ENCODE results near the gene GNG7.

GNG7 gene

DNA sequence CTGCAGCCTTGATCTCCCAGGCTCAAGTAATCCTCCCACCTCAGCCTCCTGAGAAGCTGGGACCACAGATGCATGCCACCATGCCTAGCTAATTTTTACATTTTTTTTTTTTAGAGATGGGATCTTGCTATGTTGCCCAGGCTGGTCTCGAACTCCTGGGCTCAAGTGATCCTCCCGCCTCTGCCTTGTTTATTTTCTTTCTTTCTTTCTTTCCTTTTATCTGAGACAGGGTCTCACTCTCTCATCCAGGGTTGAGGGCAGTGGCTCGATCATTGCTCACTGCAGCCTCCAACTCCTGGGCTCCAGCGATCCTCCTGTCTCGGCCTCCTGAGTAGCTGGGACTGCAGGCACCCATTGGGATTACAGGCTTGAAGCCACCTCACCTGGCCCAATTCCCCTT is 3.8 kb upstream of the GNG7 start:
- Histone ChIP-seq H3K9me3 (ENCODE audit: low read depth, low read length) (no peaks in the 10 kb centered on the region), H3K4me3 (no peak overlapping the region), H3K36me3 (ENCODE audit: insufficient read depth, low read length) (no peaks in the 10 kb centered on the region), H3K9ac (ENCODE audit: insufficient read length) (no peak overlapping the region), H3K27ac (no peak overlapping the region)
- no peak for TF ChIP-seq FOXP2 (optimal IDR thresholded peaks at IDR 0.05; ENCODE audit: control extremely low read depth, extremely low read length, insufficient read depth)
- no peak for TF ChIP-seq EZH2 (IDR thresholded peaks at IDR 0.05)
- TF ChIP-seq POLR2AphosphoS5 (IDR thresholded peaks at IDR 0.05; ENCODE audit: borderline replicate concordance, low read depth, low read length) = no peak
- no peak for DNase-seq (ENCODE audit: low read depth, low spot score)

DNA sequence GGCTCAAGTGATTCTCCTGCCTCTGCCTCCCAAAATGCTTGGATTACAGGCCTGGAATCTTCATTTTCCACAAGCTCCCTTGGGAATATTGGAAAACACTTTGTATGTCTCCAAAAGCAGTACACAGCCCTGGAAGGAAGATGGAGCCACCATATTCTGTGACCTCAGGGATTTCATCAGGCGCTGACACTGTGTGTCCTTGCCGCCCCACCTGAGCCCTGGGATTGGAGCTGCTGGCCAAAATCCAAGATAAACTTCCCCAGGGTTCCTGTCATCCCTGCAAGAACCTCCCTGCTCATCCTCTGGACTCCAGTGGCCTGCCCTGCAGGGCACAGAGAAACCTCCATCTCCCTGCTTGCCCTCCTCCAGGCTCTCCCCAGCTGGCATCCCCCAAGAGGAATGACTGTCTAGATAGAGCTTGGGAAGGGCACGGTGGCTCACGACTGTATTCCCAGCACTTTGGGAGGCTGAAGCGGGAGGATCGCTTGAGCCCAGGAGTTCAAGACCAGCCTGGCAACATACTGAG is 1.3 kb upstream of the GNG7 start:
- TF ChIP-seq EZH2 (IDR thresholded peaks at IDR 0.05) = no peak
- TF ChIP-seq FOXP2 (optimal IDR thresholded peaks at IDR 0.05; ENCODE audit: control extremely low read depth, extremely low read length, insufficient read depth) = no peak
- TF ChIP-seq POLR2AphosphoS5 (IDR thresholded peaks at IDR 0.05; ENCODE audit: borderline replicate concordance, low read depth, low read length) = no peak
- DNase-seq (ENCODE audit: low read depth, low spot score) = no peak
- no peak overlapping the region for H3K4me3 ChIP-seq
- no peaks in the 10 kb centered on the region for H3K9me3 ChIP-seq (ENCODE audit: low read depth, low read length)
- no peak overlapping the region for H3K27ac ChIP-seq
- H3K9ac ChIP-seq (ENCODE audit: insufficient read length) = no peak overlapping the region
- no peaks in the 10 kb centered on the region for H3K36me3 ChIP-seq (ENCODE audit: insufficient read depth, low read length)

DNA sequence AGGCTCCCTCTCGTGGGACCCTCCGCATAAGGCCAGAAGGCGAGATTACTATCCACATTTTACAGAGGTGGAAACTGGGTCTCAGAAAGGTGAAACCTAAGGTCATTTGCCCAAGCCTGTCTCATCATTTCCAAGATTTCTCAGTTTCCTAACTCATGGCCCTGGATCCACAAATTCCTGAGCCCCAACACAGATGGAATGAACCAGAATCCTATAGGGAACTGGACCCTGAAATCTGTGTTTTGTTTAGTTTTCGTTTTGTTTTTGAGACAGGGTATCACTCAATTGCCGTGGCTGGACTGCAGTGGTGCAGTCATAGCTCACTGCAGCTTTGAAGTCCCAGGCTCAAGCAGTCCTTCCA is 563 bp upstream of the GNG7 start:
- Histone ChIP-seq H3K4me3 (no peak overlapping the region; the same call in 1 of the 2 replicates), H3K27ac (no peak overlapping the region), H3K36me3 (ENCODE audit: insufficient read depth, low read length) (no peaks in the 10 kb centered on the region), H3K9ac (ENCODE audit: insufficient read length) (no peak overlapping the region), H3K9me3 (ENCODE audit: low read depth, low read length) (no peaks in the 10 kb centered on the region)
- TF ChIP-seq EZH2 (IDR thresholded peaks at IDR 0.05) (no peak), POLR2AphosphoS5 (IDR thresholded peaks at IDR 0.05; ENCODE audit: borderline replicate concordance, low read depth, low read length) (no peak), FOXP2 (optimal IDR thresholded peaks at IDR 0.05; ENCODE audit: control extremely low read depth, extremely low read length, insufficient read depth) (no peak)
- DNase-seq (ENCODE audit: low read depth, low spot score) = no peak

DNA sequence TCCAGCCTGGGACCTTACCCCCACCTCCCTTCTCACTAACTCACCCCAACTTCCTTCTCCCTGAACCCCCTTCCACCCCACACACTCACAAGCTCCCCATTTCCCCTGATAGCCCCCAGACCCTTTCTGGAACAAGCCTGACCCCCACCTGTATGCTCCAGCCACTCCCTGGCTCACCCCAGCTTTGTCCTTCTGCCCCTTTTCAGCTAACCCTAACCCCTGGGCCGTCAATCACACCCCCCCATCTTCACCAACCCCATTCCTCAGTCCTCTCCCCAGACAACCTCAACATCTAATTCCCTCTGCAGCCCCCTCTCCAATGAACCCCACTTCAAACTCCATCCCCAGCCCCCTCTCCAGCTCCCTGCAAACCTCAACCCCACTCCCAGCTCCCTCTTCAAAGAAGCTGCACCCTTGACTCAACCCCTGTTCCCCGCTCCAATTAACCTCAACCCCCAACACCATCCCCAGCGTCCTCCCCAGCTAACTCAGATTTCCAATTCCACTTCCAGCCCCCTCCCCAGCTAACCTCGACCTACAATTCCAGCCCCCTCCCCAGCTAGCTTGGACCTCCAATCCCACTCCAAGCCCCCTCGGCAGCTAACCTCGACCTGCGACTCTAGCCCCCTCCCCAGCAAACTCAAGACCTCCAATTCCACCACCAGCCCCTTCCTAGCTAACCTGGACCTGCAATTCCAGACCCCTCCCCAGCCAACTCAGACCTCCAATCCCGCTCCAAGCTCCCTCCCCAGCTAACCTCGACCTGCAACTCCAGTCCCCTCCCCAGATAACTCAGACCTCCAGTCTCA is 929 bp downstream of the GNG7 start:
- TF ChIP-seq EZH2 (IDR thresholded peaks at IDR 0.05) = no peak
- no peak for TF ChIP-seq FOXP2 (optimal IDR thresholded peaks at IDR 0.05; ENCODE audit: control extremely low read depth, extremely low read length, insufficient read depth)
- TF ChIP-seq POLR2AphosphoS5 (IDR thresholded peaks at IDR 0.05; ENCODE audit: borderline replicate concordance, low read depth, low read length) = no peak
- H3K4me3 ChIP-seq = peak overlapping the region; percentile 79
- H3K9ac ChIP-seq (ENCODE audit: insufficient read length) = no peak overlapping the region
- no peaks in the 10 kb centered on the region for H3K9me3 ChIP-seq (ENCODE audit: low read depth, low read length)
- no peak overlapping the region for H3K27ac ChIP-seq
- no peak for DNase-seq (ENCODE audit: low read depth, low spot score)
- no peaks in the 10 kb centered on the region for H3K36me3 ChIP-seq (ENCODE audit: insufficient read depth, low read length)

DNA sequence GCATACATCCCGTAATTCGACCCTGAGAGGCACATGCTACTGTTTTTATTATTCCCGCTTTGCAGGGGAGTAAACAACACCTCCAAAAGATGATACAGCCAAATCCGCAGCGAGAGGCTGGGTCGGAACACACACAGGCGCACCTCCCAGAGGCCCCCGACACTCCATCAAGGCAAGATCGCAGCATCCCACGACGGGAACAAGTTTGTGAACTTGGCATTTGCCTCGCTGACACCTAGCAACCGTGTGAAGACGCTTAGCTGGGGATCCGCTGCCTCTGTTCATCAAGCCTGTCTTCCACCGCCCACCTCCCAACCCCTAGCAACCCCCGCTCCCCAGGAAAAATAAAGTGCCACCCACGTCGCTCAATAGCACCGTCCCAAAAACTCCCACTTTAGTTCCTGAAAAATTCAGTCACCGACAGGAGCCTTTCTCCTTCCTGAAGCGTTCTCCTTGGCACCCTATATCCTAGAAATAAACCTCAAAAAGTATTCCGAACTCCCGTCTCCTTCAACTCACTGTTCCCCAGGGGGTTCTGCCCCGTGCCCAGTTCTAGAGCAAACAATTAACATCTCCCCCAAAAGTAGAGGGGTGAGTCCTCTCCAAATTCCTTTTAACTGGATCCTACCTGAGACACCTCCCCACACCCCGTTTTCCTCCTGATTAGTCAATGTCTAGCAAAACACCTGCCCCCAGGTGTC is 1.7 kb downstream of the GNG7 start:
- H3K9ac ChIP-seq (ENCODE audit: insufficient read length) = no peak overlapping the region
- no peak overlapping the region for H3K27ac ChIP-seq
- DNase-seq (ENCODE audit: low read depth, low spot score) = no peak
- H3K36me3 ChIP-seq (ENCODE audit: insufficient read depth, low read length) = no peaks in the 10 kb centered on the region
- H3K9me3 ChIP-seq (ENCODE audit: low read depth, low read length) = no peaks in the 10 kb centered on the region
- H3K4me3 ChIP-seq = no peak overlapping the region
- no peak for TF ChIP-seq FOXP2 (optimal IDR thresholded peaks at IDR 0.05; ENCODE audit: control extremely low read depth, extremely low read length, insufficient read depth)
- peak; percentile 25 for TF ChIP-seq EZH2 (IDR thresholded peaks at IDR 0.05)
- no peak for TF ChIP-seq POLR2AphosphoS5 (IDR thresholded peaks at IDR 0.05; ENCODE audit: borderline replicate concordance, low read depth, low read length)

DNA sequence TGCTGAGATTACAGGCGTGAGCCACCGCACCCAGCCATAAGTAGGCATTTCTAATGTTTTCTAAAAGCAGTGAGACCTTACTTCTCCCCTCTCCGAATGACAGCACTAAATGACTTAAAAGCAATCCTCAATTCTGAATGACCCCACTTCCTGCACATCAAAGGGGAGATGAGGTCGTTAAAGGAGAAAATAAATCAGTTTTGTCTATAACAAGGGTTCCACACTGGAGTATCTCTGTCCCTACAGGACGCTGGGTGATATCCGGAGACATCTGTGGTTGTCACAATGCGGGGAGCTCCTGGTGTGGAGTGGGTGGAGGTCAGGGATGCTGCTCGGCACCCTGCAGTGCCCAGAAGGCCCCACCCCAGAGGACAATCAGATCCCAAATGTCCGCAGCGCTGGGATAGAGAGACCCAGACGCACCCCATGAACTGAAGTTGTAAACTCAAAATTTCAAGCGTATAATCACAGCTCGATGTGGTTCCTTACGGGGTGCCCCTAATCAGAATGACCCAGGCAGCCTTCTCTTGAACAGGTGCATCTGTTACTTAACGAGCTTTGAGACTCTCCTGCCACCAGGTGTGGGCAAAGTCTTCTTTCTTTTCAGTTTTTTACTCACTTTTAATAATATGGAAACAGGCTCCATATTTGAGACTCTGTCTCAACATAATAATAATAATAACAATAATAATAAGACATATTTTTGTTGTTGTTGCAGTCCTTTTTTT is 2.9 kb downstream of the GNG7 start:
- TF ChIP-seq EZH2 (IDR thresholded peaks at IDR 0.05) (no peak), FOXP2 (optimal IDR thresholded peaks at IDR 0.05; ENCODE audit: control extremely low read depth, extremely low read length, insufficient read depth) (no peak), POLR2AphosphoS5 (IDR thresholded peaks at IDR 0.05; ENCODE audit: borderline replicate concordance, low read depth, low read length) (no peak)
- no peak overlapping the region for H3K9ac ChIP-seq (ENCODE audit: insufficient read length)
- no peak for DNase-seq (ENCODE audit: low read depth, low spot score)
- H3K9me3 ChIP-seq (ENCODE audit: low read depth, low read length) = no peaks in the 10 kb centered on the region
- no peaks in the 10 kb centered on the region for H3K36me3 ChIP-seq (ENCODE audit: insufficient read depth, low read length)
- no peak overlapping the region for H3K27ac ChIP-seq
- H3K4me3 ChIP-seq = no peak overlapping the region

DNA sequence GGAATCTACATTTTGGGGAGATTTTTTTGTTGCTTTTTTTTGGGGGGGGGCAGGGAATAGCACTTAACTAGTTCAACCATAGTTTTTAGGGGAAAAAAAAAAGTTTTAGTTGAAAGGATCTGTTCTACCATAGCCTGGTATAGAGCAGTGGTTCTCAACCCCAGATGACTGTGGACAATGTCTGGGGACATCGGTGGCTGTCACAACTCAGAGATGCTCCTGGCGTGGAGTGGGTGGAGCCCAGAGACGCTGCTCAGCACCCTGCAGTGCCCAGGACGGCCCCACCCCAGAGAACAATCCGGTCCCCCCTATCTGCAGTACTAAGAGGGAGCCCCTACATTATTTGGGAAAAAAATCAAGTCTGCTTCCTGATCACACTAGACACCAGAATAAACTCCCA is 8.3 kb downstream of the GNG7 start:
- Histone ChIP-seq H3K9ac (ENCODE audit: insufficient read length) (no peak overlapping the region), H3K36me3 (ENCODE audit: insufficient read depth, low read length) (no peaks in the 10 kb centered on the region), H3K4me3 (no peak overlapping the region), H3K9me3 (ENCODE audit: low read depth, low read length) (no peaks in the 10 kb centered on the region), H3K27ac (no peak overlapping the region)
- no peak for DNase-seq (ENCODE audit: low read depth, low spot score)
- TF ChIP-seq FOXP2 (optimal IDR thresholded peaks at IDR 0.05; ENCODE audit: control extremely low read depth, extremely low read length, insufficient read depth) (no peak), EZH2 (IDR thresholded peaks at IDR 0.05) (no peak), POLR2AphosphoS5 (IDR thresholded peaks at IDR 0.05; ENCODE audit: borderline replicate concordance, low read depth, low read length) (no peak)
